ENCODE results near the gene USP43.

Gene USP43

DNA sequence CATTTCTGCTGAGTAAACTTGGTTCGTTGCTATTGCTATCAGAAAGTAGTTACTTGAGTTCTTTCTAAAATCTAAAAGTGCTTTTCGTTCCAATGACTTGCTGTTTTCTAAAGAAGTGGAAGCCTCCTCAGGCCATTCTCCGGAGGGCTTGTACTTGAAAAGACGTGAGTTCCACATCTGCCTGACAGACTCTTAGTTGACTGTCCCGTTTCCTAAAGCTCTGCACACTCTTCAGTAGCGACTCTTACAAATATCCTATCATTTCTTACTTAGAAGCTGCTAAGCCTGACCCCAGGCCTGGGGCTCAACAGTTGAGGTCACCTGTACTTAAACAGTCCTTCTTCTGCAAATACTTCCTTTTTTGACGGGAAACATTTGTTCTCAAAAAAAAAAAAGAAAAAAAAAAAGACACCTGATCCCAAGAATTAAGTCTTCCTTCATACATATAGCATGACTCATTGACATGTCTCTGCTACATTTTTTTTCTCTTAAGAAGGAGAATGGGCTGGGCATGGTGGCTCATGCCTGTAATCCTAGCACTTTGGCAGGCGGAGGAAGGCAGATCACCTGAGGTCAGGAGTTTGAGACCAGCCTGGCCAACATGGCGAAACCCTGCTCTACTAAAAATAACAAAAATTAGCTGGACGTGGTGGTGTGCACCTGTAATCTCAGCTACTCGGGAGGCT, 84.6 kb downstream of the USP43 start:
- TF ChIP-seq, protein P1, sequence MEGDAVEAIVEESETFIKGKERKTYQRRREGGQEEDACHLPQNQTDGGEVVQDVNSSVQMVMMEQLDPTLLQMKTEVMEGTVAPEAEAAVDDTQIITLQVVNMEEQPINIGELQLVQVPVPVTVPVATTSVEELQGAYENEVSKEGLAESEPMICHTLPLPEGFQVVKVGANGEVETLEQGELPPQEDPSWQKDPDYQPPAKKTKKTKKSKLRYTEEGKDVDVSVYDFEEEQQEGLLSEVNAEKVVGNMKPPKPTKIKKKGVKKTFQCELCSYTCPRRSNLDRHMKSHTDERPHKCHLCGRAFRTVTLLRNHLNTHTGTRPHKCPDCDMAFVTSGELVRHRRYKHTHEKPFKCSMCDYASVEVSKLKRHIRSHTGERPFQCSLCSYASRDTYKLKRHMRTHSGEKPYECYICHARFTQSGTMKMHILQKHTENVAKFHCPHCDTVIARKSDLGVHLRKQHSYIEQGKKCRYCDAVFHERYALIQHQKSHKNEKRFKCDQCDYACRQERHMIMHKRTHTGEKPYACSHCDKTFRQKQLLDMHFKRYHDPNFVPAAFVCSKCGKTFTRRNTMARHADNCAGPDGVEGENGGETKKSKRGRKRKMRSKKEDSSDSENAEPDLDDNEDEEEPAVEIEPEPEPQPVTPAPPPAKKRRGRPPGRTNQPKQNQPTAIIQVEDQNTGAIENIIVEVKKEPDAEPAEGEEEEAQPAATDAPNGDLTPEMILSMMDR (IDR thresholded peaks at IDR 0.05): no peak
- TF ChIP-seq ZFX (IDR thresholded peaks at IDR 0.05; ENCODE audit: borderline replicate concordance): no peak
- no peak overlapping the region for H3K27ac ChIP-seq

DNA sequence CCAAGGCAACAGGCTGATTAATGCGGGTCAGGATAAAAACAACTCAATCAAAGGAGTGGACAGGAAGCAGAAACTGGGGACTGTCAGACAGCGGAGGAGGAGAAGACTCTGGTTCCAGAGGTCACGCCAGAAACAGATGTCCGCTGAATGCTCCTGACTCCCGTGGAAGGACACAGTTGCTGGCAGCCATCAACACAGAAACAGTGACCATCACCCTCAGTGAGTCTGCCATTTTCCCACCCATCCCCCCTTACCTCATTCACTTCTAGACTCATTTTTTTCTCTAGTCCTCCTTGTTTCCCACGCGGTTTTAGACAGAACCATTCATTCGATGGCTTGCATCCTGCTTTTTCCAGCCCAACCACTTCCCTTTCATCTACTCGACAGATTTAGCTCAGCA, 105.2 kb downstream of the USP43 start:
- TF ChIP-seq, protein P1 (IDR thresholded peaks at IDR 0.05): no peak
- no peak for TF ChIP-seq ZFX (IDR thresholded peaks at IDR 0.05; ENCODE audit: borderline replicate concordance)
- no peak overlapping the region for H3K27ac ChIP-seq

DNA sequence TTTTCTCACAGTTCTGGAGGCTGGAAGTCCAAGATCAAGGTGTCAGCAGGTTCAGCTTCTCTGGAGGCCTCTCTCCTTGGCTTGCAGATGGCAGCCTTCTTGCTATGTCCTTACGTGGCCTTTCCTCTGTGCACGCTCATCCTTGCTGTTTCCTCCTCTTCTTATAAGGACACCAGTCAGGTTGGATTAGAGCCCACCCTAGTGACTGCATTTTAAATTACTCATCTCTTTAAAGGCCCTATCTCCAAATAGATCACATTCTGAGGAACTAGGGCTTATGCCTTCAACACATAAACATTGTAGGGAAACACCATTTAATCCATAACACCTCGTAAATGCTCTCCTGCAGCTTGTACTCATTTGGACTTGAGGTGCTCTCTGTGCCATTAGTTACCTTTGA, 109.8 kb downstream of the USP43 start:
- no peak overlapping the region for H3K27ac ChIP-seq
- TF ChIP-seq, protein P1 (IDR thresholded peaks at IDR 0.05): no peak
- TF ChIP-seq ZFX (IDR thresholded peaks at IDR 0.05; ENCODE audit: borderline replicate concordance): no peak

DNA sequence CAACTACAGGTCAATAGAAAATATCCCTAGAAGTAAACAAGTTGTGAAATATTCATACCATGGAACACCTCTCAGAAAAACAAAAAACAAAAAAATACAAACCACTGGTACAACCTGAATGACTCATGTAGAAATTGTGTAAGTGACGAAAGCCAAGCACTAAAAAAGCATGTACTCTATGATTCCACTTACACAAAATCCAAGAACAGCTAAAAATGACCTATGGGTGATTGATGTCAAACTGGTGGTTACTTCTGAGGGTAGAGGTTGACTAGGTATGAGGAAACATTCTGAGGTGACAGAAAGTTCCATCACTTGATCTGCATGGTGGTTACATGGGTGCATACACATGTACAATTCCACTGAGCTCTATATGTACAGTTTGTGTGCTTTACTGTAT, 114.9 kb downstream of the USP43 start:
- no peak for TF ChIP-seq ZFX (IDR thresholded peaks at IDR 0.05; ENCODE audit: borderline replicate concordance)
- TF ChIP-seq, protein P1 (IDR thresholded peaks at IDR 0.05): no peak

DNA sequence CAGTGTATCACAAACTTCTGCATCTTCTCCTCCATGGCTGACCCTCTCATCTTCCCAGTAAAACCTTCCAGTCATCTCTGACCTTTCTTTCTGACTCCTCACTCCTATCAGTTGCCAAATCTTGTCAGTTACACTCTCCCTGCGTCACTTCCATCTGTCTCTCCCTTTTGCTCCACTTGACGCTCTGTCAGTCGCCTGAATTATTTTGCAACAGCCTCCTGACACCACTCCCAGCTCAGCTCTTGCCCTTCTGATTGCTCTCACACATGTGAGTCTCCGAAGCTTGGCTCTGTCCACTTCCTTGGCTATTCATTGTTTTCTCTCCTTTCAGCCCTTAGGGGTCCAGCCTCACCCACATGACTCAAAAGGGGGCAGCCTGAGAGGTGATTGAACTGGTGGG, 118.3 kb downstream of the USP43 start:
- H3K27ac ChIP-seq: no peak overlapping the region
- TF ChIP-seq, protein P1 (IDR thresholded peaks at IDR 0.05): no peak
- no peak for TF ChIP-seq ZFX (IDR thresholded peaks at IDR 0.05; ENCODE audit: borderline replicate concordance)

More for the DNA sequence above, 114.9 kb downstream of the USP43 start:
- no peak overlapping the region for H3K27ac ChIP-seq

DNA sequence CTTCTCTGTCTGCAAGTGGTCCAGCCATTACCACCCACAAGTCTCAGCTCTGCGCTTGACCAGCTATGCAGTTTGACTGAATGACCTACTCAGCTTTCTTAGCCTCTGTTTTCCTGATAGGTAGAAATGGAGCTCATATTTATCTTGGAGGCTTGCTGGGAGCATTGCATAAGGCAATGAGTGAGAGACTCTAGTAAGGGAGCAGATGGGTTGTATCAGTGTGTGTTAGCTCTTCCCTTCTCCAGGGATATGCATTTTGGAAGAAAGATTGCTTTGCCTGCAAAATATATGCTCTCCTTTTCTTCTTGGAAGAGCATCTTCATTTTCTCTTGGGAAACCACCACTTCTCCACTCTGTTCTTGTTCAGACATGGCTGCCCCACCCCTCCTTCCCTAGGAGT, 120.0 kb downstream of the USP43 start:
- TF ChIP-seq, protein P1 (IDR thresholded peaks at IDR 0.05): no peak
- no peak for TF ChIP-seq ZFX (IDR thresholded peaks at IDR 0.05; ENCODE audit: borderline replicate concordance)
- H3K27ac ChIP-seq: no peak overlapping the region

DNA sequence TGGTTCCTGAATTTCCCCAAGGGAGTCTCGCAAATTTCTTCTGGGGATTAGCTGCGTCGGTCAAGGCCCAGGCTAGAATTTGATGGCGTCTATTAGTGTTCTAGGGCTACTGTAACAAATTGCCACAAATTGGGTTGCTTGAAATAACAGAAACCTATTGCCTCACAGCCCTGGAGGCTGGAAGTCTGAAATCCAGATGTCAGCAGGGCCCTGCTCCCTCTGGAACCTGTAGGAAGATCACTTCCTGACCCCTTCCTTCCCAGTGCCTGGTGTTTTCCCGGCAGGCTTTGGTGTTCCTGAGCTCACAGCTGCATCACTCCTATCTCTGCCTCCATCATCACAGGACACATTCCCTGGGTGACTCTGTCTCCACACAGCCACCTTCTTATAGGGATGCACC, 121.7 kb downstream of the USP43 start:
- no peak overlapping the region for H3K27ac ChIP-seq
- no peak for TF ChIP-seq ZFX (IDR thresholded peaks at IDR 0.05; ENCODE audit: borderline replicate concordance)
- TF ChIP-seq, protein P1 (IDR thresholded peaks at IDR 0.05): no peak

All from 22Rv1 (cell line).